C4-2B (cell line): ENCODE results near the gene NR3C1.

Source experiments
- CTCF ChIP-seq: fragments of 450-650 bp; conservative IDR thresholded peaks from 2 replicates; pipeline ENCODE4 v1.5.1; 2017; ENCODE audit warnings: mild to moderate bottlenecking
- ZFX ChIP-seq: fragments of 450-650 bp; IDR thresholded peaks from 2 replicates; pipeline ENCODE4 v1.6.1; 2017

DNA sequence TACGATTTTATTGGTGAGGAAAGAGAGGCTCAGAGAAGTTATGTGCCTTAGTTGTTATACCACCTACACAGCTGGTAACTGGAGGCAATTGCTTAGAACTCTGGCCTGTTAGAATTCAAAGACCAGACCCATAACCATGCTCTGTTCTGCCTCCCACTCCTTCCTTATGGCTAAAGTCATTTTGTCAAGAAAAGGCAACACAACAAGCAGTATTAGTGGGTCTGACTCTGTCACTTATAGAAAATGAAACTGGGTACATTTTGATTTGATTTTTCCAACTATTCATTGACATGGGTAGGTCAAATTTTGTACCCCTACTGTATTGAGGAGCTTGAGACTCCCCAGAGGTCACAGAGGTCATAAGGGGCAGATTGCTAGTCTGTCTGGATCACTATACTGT lies 44.5 kb upstream of the NR3C1 start:
- no peak for TF ChIP-seq CTCF
- no peak for TF ChIP-seq ZFX
